ENCODE data around the gene PPM1L. TPM values are rescaled to one million over a fixed set of nuclear protein-coding genes. Genes with fewer than 3 reads are reported as not detected.
A peak's percentile ranks its signal among the peaks of the same experiment; 100 is the strongest.

Gene PPM1L
- total RNA-seq, 4 donors from 2014 or later, result 31.5 to 40.2 (median 34.0) TPM

- no peaks in the 10 kb centered on the region for H3K9me3 ChIP-seq
- DNase-seq (ENCODE audit: low spot score in 2 of 2), result no peak
- 73% methylated on average over 2 of the region's 2 CpGs for WGBS
- no peaks in the 10 kb centered on the region for H3K36me3 ChIP-seq
- no peak for TF ChIP-seq POLR2AphosphoS5 (IDR thresholded peaks at IDR 0.05)
- no peak for TF ChIP-seq CTCF (IDR thresholded peaks at IDR 0.05)
- TF ChIP-seq EP300 (IDR thresholded peaks at IDR 0.05), result no peak
- TF ChIP-seq POLR2A (IDR thresholded peaks at IDR 0.05), result no peak
- H3K27ac ChIP-seq, result no peak overlapping the region
- H3K4me1 ChIP-seq, result no peaks in the 10 kb centered on the region
- H3K27me3 ChIP-seq, result no peaks in the 10 kb centered on the region
- H3K4me3 ChIP-seq, result no peak overlapping the region
These were observed 101.6 kb downstream of the PPM1L start for GRCh38 chr3:160857476-160858119.

DNA sequence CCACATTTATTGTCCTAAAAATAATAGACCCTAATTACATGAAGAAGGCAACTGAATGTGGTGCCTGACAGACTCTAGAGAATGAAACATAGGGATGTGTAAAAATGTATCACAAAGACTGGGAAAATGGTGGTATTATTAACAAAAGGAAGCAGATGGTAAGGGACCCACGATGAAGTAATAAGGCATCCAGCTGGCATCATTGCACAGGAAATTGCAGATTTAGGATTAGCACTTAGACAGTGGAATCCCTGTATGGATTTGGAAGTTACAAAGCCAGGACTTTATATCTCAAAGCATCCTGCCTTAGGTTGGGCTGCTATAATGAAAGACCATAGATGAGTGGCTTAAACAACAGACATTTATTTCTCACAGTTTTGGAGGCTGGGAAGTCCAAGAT lies 104.3 kb downstream of the PPM1L start:
- Histone ChIP-seq H3K9me3 (no peaks in the 10 kb centered on the region), H3K4me3 (no peak overlapping the region), H3K27ac (no peak overlapping the region), H3K27me3 (no peaks in the 10 kb centered on the region), H3K4me1 (no peaks in the 10 kb centered on the region), H3K36me3 (no peaks in the 10 kb centered on the region)
- 33% methylated on average over 1 of the region's 1 CpG for WGBS
- DNase-seq (ENCODE audit: low spot score in 2 of 2), result no peak
- no peak for TF ChIP-seq POLR2AphosphoS5 (IDR thresholded peaks at IDR 0.05)
- no peak for TF ChIP-seq POLR2A (IDR thresholded peaks at IDR 0.05)
- TF ChIP-seq EP300 (IDR thresholded peaks at IDR 0.05), result no peak
- TF ChIP-seq CTCF (IDR thresholded peaks at IDR 0.05), result no peak

DNA sequence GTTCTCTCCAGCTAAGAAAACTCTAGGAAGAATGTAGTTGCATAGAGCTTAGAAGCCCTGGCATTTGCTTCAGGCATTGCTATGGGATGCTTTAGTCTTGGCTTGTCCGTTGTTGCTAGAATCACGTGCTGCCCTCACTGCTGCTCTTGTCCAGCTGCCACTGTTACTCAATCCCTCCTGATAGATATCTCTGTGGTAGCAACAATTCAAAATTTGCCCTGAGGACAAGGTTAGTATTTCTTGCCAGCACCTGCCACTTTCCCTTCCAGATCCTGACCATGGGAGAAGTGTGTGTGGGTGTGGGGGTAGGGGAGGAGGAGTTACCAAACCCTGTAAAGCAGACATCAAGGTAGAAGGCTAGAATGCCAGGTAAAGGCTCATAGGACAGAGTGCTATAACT lies 113.8 kb downstream of the PPM1L start:
- no peaks in the 10 kb centered on the region for H3K27me3 ChIP-seq
- TF ChIP-seq CTCF (IDR thresholded peaks at IDR 0.05), result no peak
- H3K36me3 ChIP-seq, result no peaks in the 10 kb centered on the region
- peak in 1 of 2 donors; percentile 67 for DNase-seq (ENCODE audit: low spot score in 2 of 2)
- no peaks in the 10 kb centered on the region for H3K9me3 ChIP-seq
- 46% methylated on average over 2 of the region's 2 CpGs for WGBS
- H3K4me3 ChIP-seq, result no peak overlapping the region
- no peak overlapping the region for H3K27ac ChIP-seq
- peaks cover 15% of the 10 kb centered on the region for H3K4me1 ChIP-seq

DNA sequence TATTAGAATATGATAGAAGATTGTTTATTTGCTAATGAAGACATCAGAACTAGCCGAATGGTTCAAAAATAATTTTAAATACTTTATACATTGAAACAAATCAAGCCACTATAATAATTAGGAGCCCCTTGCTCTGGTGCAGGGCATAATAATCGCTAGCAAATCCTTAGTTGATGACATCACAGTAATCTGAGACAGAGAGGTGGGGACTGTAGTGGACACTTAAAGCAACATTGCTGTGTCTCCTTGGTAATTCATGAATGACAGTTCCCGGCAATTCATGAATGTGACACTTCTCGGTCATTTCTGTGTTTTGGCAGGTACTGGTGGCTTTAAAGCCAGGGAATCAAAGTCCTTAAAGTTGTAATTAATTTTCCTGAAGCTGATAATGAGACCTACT lies 114.3 kb downstream of the PPM1L start:
- Histone ChIP-seq H3K27ac (no peak overlapping the region), H3K4me1 (peaks cover 15% of the 10 kb centered on the region), H3K4me3 (no peak overlapping the region), H3K36me3 (no peaks in the 10 kb centered on the region), H3K9me3 (no peaks in the 10 kb centered on the region), H3K27me3 (no peaks in the 10 kb centered on the region)
- TF ChIP-seq CTCF (IDR thresholded peaks at IDR 0.05), result no peak
- no peak for TF ChIP-seq POLR2AphosphoS5 (IDR thresholded peaks at IDR 0.05)
- no peak for TF ChIP-seq POLR2A (IDR thresholded peaks at IDR 0.05)
- no peak for TF ChIP-seq EP300 (IDR thresholded peaks at IDR 0.05)
- no peak for DNase-seq (ENCODE audit: low spot score in 2 of 2)
- 54% methylated on average over 4 of the region's 4 CpGs for WGBS

DNA sequence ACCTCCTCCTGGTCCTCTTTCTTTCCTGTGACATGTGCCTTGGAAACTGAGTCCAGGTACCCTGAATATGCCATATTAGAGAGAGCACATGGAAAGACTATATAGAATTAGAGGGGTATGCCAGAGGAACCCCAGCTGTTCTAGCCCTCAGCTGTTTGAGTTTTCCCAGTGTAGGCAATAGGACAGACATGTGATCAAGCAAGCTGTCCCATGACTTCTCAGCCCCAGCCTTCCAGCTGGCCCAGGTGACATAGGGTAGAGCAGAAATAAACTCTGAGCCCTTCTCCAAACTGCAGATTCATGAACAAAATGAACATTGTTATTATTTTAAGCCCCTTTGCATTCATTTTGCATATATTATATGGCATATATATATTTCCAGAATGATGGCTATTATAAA lies 118.7 kb downstream of the PPM1L start:
- DNase-seq (ENCODE audit: low spot score in 2 of 2), result no peak
- no peak overlapping the region for H3K4me3 ChIP-seq
- H3K36me3 ChIP-seq, result no peaks in the 10 kb centered on the region
- no peak overlapping the region for H3K27ac ChIP-seq
- no peaks in the 10 kb centered on the region for H3K27me3 ChIP-seq
- TF ChIP-seq POLR2AphosphoS5 (IDR thresholded peaks at IDR 0.05), result no peak
- TF ChIP-seq CTCF (IDR thresholded peaks at IDR 0.05), result no peak
- no peak for TF ChIP-seq POLR2A (IDR thresholded peaks at IDR 0.05)
- TF ChIP-seq EP300 (IDR thresholded peaks at IDR 0.05), result no peak
- peaks cover 12% of the 10 kb centered on the region for H3K4me1 ChIP-seq
- H3K9me3 ChIP-seq, result no peaks in the 10 kb centered on the region

Data from suprapubic skin (tissue), 4 donors.